WTC11 (cell line): ENCODE measurements around the gene DAAM2.

ENCODE experiments used
- CREB1 ChIP-seq: sonication (generic); formaldehyde crosslinking; IDR thresholded peaks from 2 replicates; pipeline ENCODE4 v1.8.0; 2023; ENCODE audit warnings: mild to moderate bottlenecking, missing genetic modification reagents
- E2F1 ChIP-seq: sonication (generic); formaldehyde crosslinking; IDR thresholded peaks from 2 replicates; pipeline ENCODE4 v1.8.0; 2022; ENCODE audit warnings: mild to moderate bottlenecking, missing genetic modification reagents
- ERG ChIP-seq: fragments of 250-450 bp; sonication (Bioruptor Pico); IDR thresholded peaks from 2 replicates; pipeline ENCODE4 v1.8.0; 2021; ENCODE audit warnings: mild to moderate bottlenecking
- ESRRA ChIP-seq: sonication (generic); formaldehyde crosslinking; IDR thresholded peaks from 2 replicates; pipeline ENCODE4 v1.8.1; 2022; ENCODE audit warnings: mild to moderate bottlenecking, missing genetic modification reagents, borderline replicate concordance
- MAX ChIP-seq: sonication (generic); formaldehyde crosslinking; IDR thresholded peaks from 2 replicates; pipeline ENCODE4 v1.8.0; 2022; ENCODE audit warnings: mild to moderate bottlenecking, missing genetic modification reagents
- NFE2L1 ChIP-seq: sonication (generic); formaldehyde crosslinking; IDR thresholded peaks from 2 replicates; pipeline ENCODE4 v1.8.1; 2023; ENCODE audit warnings: missing genetic modification reagents
- ZNF138 ChIP-seq: sonication (generic); formaldehyde crosslinking; conservative IDR thresholded peaks from 2 replicates; pipeline ENCODE4 v1.8.1; 2022; ENCODE audit warnings: mild to moderate bottlenecking, moderate library complexity, missing genetic modification reagents
- ZNF416 ChIP-seq: fragments of 250-450 bp; sonication (Bioruptor Pico); IDR thresholded peaks from 2 replicates; pipeline ENCODE4 v1.9.0; 2021; ENCODE audit warnings: mild to moderate bottlenecking, inconsistent platforms

GRCh38 chr6:39915866-39916265, 123.7 kb downstream of the DAAM2 start:
- TF ChIP-seq ERG (CRISPR knock-in tag) (no peak), ZNF138 (CRISPR knock-in tag) (no peak), E2F1 (CRISPR knock-in tag) (no peak), NFE2L1 (no peak), ZNF416 (CRISPR knock-in tag) (no peak), CREB1 (CRISPR knock-in tag) (no peak), MAX (CRISPR knock-in tag) (no peak), ESRRA (CRISPR knock-in tag) (no peak)
